Stimulated activated CD8-positive, alpha-beta memory T cell treated with anti-CD3 and anti-CD28 coated beads, Interleukin-15, amount 100 ng/mL, for 4 hours (primary cell): ENCODE data around the gene LRRC3.

ENCODE experiments used
- DNase-seq, 2 donors: peaks; one replicate each; pipeline ENCODE4 v3.0.0-alpha.2; 2020; ENCODE audit warnings: low read depth in 2 of 2

Gene LRRC3

GRCh38 chr21:44438531-44439210, 16.6 kb upstream of the LRRC3 start:
- no peak for DNase-seq

- no peak for DNase-seq
Measured at GRCh38 chr21:44439211-44439600, 16.1 kb upstream of the LRRC3 start.

- no peak for DNase-seq
Measured at GRCh38 chr21:44440241-44441040, 14.9 kb upstream of the LRRC3 start.

- DNase-seq: no peak
Measured at GRCh38 chr21:44441041-44441400, 14.3 kb upstream of the LRRC3 start.

- DNase-seq: no peak
Measured at GRCh38 chr21:44441581-44442265, 13.6 kb upstream of the LRRC3 start.

GRCh38 chr21:44442266-44443125, 12.8 kb upstream of the LRRC3 start:
- DNase-seq: no peak

- DNase-seq: no peak
Measured at GRCh38 chr21:44443291-44443890, 11.9 kb upstream of the LRRC3 start.

GRCh38 chr21:44443891-44444285, 11.4 kb upstream of the LRRC3 start:
- no peak for DNase-seq

GRCh38 chr21:44444286-44444931, 10.9 kb upstream of the LRRC3 start:
- DNase-seq: no peak

GRCh38 chr21:44445145-44445812, 10.0 kb upstream of the LRRC3 start:
- DNase-seq: no peak

GRCh38 chr21:44448651-44449131, 6.6 kb upstream of the LRRC3 start:
- no peak for DNase-seq

GRCh38 chr21:44449473-44450363, 5.6 kb upstream of the LRRC3 start:
- DNase-seq: no peak

- DNase-seq: no peak
Measured at GRCh38 chr21:44450402-44450801, 4.9 kb upstream of the LRRC3 start.

- no peak for DNase-seq
Measured at GRCh38 chr21:44450999-44451398, 4.3 kb upstream of the LRRC3 start.

GRCh38 chr21:44453120-44453519, 2.2 kb upstream of the LRRC3 start:
- no peak for DNase-seq

GRCh38 chr21:44454058-44454457, 1.3 kb upstream of the LRRC3 start:
- no peak for DNase-seq

- DNase-seq: no peak
Measured at GRCh38 chr21:44455524-44456213, 359 bp downstream of the LRRC3 start.

- no peak for DNase-seq
Measured at GRCh38 chr21:44456214-44456914, 1.1 kb downstream of the LRRC3 start.
